ENCODE results near the gene ATP2A1. TPM values are rescaled to one million over a fixed set of nuclear protein-coding genes. Genes with fewer than 3 reads are reported as not detected.
A peak's percentile ranks its signal among the peaks of the same experiment; 100 is the strongest.

Gene ATP2A1
- total and polyA plus RNA-seq, 2 experiments from 2014 or later: 0.09 to 0.11 TPM

- H2AFZ ChIP-seq: no peak overlapping the region
- WGBS, 2 experiments (ENCODE audit: low coverage in 1 of 2, low lambda C conversion rate in 2 of 2, missing lambda C conversion rate in 2 of 2): 93 to 96% methylated on average over 7 of the region's 7 CpGs
- H3K27me3 ChIP-seq (replicated peaks; ENCODE audit: insufficient read depth): no peaks in the 10 kb centered on the region
- TF ChIP-seq EZH2 (IDR thresholded peaks at IDR 0.05; ENCODE audit: insufficient read depth, poor library complexity, severe bottlenecking) (no peak), EZH2phosphoT487 (IDR thresholded peaks at IDR 0.05; ENCODE audit: insufficient read depth, low read depth) (no peak)
- H3K27ac ChIP-seq: no peak overlapping the region
- in situ Hi-C loops (cut with MboI): no loop called here
- H3K79me2 ChIP-seq (ENCODE audit: insufficient read depth): peaks cover 42% of the 10 kb centered on the region
- no peak overlapping the region for H3K4me2 ChIP-seq (ENCODE audit: unreplicated experiment)
- H3K4me3 ChIP-seq: no peak overlapping the region
- H3K9me2 ChIP-seq (ENCODE audit: insufficient read depth): no peaks in the 10 kb centered on the region
- no peak overlapping the region for H3K9ac ChIP-seq
- peaks cover 11% of the 10 kb centered on the region for H3K4me1 ChIP-seq (ENCODE audit: insufficient read depth)
- H3F3A ChIP-seq (ENCODE audit: insufficient read depth): peaks cover 31% of the 10 kb centered on the region
- DNase-seq: no peak
- no peaks in the 10 kb centered on the region for H3K9me3 ChIP-seq (ENCODE audit: low read depth)
- peaks cover 25% of the 10 kb centered on the region; the same call in 1 of the 2 replicates for H3K36me3 ChIP-seq (ENCODE audit: low read depth)
- no peaks in the 10 kb centered on the region for H4K20me1 ChIP-seq (ENCODE audit: insufficient read depth)
These were observed 35.6 kb upstream of the ATP2A1 start for GRCh38 chr16:28842696-28843095.

GRCh38 chr16:28843766-28844165 is 34.5 kb upstream of the ATP2A1 start:
- TF ChIP-seq EZH2 (IDR thresholded peaks at IDR 0.05; ENCODE audit: insufficient read depth, poor library complexity, severe bottlenecking): no peak
- TF ChIP-seq EZH2phosphoT487 (IDR thresholded peaks at IDR 0.05; ENCODE audit: insufficient read depth, low read depth): no peak
- H3K36me3 ChIP-seq (ENCODE audit: low read depth): peaks cover 20% of the 10 kb centered on the region; the same call in 1 of the 2 replicates
- H3K79me2 ChIP-seq (ENCODE audit: insufficient read depth): peaks cover 50% of the 10 kb centered on the region

DNA sequence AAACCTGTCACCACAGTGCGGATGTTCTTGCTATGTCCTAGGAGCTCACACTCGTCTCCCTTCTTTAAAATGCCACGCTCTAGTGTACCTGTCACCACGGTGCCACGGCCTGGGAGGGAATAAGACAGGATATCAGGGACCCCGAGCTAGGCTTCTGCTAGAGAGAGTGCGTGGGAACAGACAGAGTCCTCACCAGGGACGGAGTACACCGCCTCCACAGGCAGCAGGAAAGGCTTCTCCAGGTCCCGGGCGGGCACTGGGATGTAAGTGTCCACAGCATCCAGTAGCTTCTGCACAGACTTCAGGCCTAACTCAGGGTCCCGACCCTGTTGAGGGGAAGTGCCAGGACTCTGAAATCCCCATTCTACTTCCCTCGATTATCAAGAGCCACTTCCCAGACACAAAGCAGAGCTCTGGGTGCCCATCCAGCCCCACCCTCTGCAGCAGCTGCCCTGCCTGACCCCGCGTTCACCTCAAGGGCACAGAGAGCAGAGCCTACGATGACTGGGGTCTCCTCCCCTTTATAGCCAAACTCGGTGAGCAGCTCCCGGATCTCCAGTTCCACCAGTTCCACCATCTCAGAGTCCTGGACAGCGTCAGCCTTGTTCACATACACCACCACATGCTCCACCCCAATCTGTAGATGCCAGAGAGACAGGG is 33.9 kb upstream of the ATP2A1 start:
- Histone ChIP-seq H4K20me1 (ENCODE audit: insufficient read depth) (no peaks in the 10 kb centered on the region), H3K9me2 (ENCODE audit: insufficient read depth) (no peaks in the 10 kb centered on the region), H3K36me3 (ENCODE audit: low read depth) (peaks cover 20% of the 10 kb centered on the region; the same call in 1 of the 2 replicates), H3K4me1 (ENCODE audit: insufficient read depth) (peaks cover 11% of the 10 kb centered on the region), H3K4me2 (ENCODE audit: unreplicated experiment) (peak overlapping the region; percentile 86), H3K9ac (no peak overlapping the region), H3K27ac (no peak overlapping the region), H2AFZ (no peak overlapping the region), H3F3A (ENCODE audit: insufficient read depth) (peaks cover 15% of the 10 kb centered on the region; the same call in 1 of the 2 replicates), H3K9me3 (ENCODE audit: low read depth) (no peaks in the 10 kb centered on the region), H3K79me2 (ENCODE audit: insufficient read depth) (peaks cover 56% of the 10 kb centered on the region), H3K4me3 (no peak overlapping the region), H3K27me3 (replicated peaks; ENCODE audit: insufficient read depth) (no peaks in the 10 kb centered on the region)
- in situ Hi-C loops (cut with MboI): no loop called here
- 86 to 90% methylated on average over 18 to 19 of the region's 19 CpGs for WGBS, 2 experiments (ENCODE audit: low coverage in 1 of 2, low lambda C conversion rate in 2 of 2, missing lambda C conversion rate in 2 of 2)
- TF ChIP-seq EZH2 (IDR thresholded peaks at IDR 0.05; ENCODE audit: insufficient read depth, poor library complexity, severe bottlenecking) (no peak), EZH2phosphoT487 (IDR thresholded peaks at IDR 0.05; ENCODE audit: insufficient read depth, low read depth) (no peak)
- no peak for DNase-seq

More at GRCh38 chr16:28843766-28844165, 34.5 kb upstream of the ATP2A1 start:
- in situ Hi-C loops (cut with MboI): no loop called here
- Histone ChIP-seq H3K9me3 (ENCODE audit: low read depth) (no peaks in the 10 kb centered on the region), H4K20me1 (ENCODE audit: insufficient read depth) (no peaks in the 10 kb centered on the region), H3K9me2 (ENCODE audit: insufficient read depth) (no peaks in the 10 kb centered on the region), H3K4me2 (ENCODE audit: unreplicated experiment) (no peak overlapping the region), H3F3A (ENCODE audit: insufficient read depth) (peaks cover 20% of the 10 kb centered on the region), H3K4me1 (ENCODE audit: insufficient read depth) (peaks cover 11% of the 10 kb centered on the region), H3K27me3 (replicated peaks; ENCODE audit: insufficient read depth) (no peaks in the 10 kb centered on the region), H2AFZ (no peak overlapping the region), H3K4me3 (no peak overlapping the region), H3K9ac (no peak overlapping the region), H3K27ac (no peak overlapping the region)
- no peak for DNase-seq
- 97 to 98% methylated on average over 12 of the region's 12 CpGs for WGBS, 2 experiments (ENCODE audit: low coverage in 1 of 2, low lambda C conversion rate in 2 of 2, missing lambda C conversion rate in 2 of 2)

GRCh38 chr16:28845293-28845692 is 33.0 kb upstream of the ATP2A1 start:
- Histone ChIP-seq H3K79me2 (ENCODE audit: insufficient read depth) (peaks cover 64% of the 10 kb centered on the region), H3F3A (ENCODE audit: insufficient read depth) (peaks cover 8% of the 10 kb centered on the region; the same call in 1 of the 2 replicates), H3K4me2 (ENCODE audit: unreplicated experiment) (peak overlapping the region; percentile 86), H3K9me3 (ENCODE audit: low read depth) (no peaks in the 10 kb centered on the region), H4K20me1 (ENCODE audit: insufficient read depth) (no peaks in the 10 kb centered on the region), H3K4me1 (ENCODE audit: insufficient read depth) (peaks cover 11% of the 10 kb centered on the region), H2AFZ (peak overlapping the region; percentile 85), H3K4me3 (peak overlapping the region; percentile 94), H3K9ac (peak overlapping the region; percentile 93), H3K36me3 (ENCODE audit: low read depth) (peaks cover 20% of the 10 kb centered on the region; the same call in 1 of the 2 replicates), H3K27me3 (replicated peaks; ENCODE audit: insufficient read depth) (no peaks in the 10 kb centered on the region), H3K9me2 (ENCODE audit: insufficient read depth) (no peaks in the 10 kb centered on the region), H3K27ac (peak overlapping the region; percentile 38)
- in situ Hi-C loops (cut with MboI): no loop called here
- peak; percentile 68 for DNase-seq
- TF ChIP-seq EZH2phosphoT487 (IDR thresholded peaks at IDR 0.05; ENCODE audit: insufficient read depth, low read depth) (no peak), EZH2 (IDR thresholded peaks at IDR 0.05; ENCODE audit: insufficient read depth, poor library complexity, severe bottlenecking) (no peak)
- 47 to 53% methylated on average over 10 of the region's 10 CpGs for WGBS, 2 experiments (ENCODE audit: low coverage in 1 of 2, low lambda C conversion rate in 2 of 2, missing lambda C conversion rate in 2 of 2)

Measured in GM23248 (cell line).